Measurements from ENCODE around the gene MRPS6. TPM values are rescaled to one million over a fixed set of nuclear protein-coding genes. Genes with fewer than 3 reads are reported as not detected.

Gene MRPS6
- total RNA-seq, 1 experiment from 2014 or later: 32.8 TPM

DNA sequence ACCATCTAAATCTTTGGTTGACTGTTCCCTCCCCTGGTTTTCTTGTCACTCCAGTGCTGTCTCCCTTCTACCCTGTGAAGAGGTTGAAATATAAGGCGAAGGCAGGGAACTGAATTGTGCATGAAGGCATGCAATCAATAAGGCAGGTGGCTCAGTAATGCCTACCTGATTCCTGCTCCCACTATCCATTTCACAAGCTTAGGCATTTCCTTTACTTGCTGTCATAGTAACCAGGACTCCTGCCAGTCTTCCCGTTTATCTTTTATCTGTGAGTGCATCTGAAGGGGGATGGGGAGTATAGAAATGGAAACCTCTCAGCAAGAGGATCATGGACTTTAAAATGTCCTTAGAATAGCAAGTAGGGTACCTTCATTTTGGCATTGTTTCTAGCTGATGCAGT, 40.5 kb downstream of the MRPS6 start:
- H2AFZ ChIP-seq (ENCODE audit: low read length): no peak overlapping the region
- no peaks in the 10 kb centered on the region for H3F3A ChIP-seq (ENCODE audit: low read length, unreplicated experiment)
- peaks cover 5% of the 10 kb centered on the region; the same call in 1 of the 2 replicates for H3K36me3 ChIP-seq (ENCODE audit: low read depth, low read length)
- CTCF ChIA-PET: no interaction called here
- H3K4me2 ChIP-seq (ENCODE audit: low read length): no peak overlapping the region
- 0 out of 2 replicates have a peak, but pooled peaks cover 4% of the 10 kb centered on the region for H3K79me2 ChIP-seq (ENCODE audit: low read length)
- no TSS peak for BruUV-seq (replicated peaks)
- no peak overlapping the region for H3K27ac ChIP-seq (ENCODE audit: low read length)
- H3K27me3 ChIP-seq (ENCODE audit: low read length): no peaks in the 10 kb centered on the region
- intact Hi-C loops (cut with micrococcal nuclease): no loop called here
- no peaks in the 10 kb centered on the region for H4K20me1 ChIP-seq (ENCODE audit: low read length)
- ATAC-seq (no peak; the same call in none of the 2 replicates), DNase-seq (no peak)
- no peaks in the 10 kb centered on the region for H3K4me1 ChIP-seq (ENCODE audit: insufficient read depth, low read length)
- no peak overlapping the region for H3K4me3 ChIP-seq (ENCODE audit: low read length)
- TF ChIP-seq EZH2phosphoT487 (IDR thresholded peaks at IDR 0.05; ENCODE audit: borderline replicate concordance, low read length) (no peak), EZH2 (IDR thresholded peaks at IDR 0.05; ENCODE audit: low read length, unreplicated experiment) (no peak)
- TF ChIP-seq, protein P1, sequence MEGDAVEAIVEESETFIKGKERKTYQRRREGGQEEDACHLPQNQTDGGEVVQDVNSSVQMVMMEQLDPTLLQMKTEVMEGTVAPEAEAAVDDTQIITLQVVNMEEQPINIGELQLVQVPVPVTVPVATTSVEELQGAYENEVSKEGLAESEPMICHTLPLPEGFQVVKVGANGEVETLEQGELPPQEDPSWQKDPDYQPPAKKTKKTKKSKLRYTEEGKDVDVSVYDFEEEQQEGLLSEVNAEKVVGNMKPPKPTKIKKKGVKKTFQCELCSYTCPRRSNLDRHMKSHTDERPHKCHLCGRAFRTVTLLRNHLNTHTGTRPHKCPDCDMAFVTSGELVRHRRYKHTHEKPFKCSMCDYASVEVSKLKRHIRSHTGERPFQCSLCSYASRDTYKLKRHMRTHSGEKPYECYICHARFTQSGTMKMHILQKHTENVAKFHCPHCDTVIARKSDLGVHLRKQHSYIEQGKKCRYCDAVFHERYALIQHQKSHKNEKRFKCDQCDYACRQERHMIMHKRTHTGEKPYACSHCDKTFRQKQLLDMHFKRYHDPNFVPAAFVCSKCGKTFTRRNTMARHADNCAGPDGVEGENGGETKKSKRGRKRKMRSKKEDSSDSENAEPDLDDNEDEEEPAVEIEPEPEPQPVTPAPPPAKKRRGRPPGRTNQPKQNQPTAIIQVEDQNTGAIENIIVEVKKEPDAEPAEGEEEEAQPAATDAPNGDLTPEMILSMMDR (conservative IDR thresholded peaks at IDR 0.05; ENCODE audit: low read depth, low read length): no peak
- no peaks in the 10 kb centered on the region for H3K9me3 ChIP-seq (ENCODE audit: low read length)
- POLR2A ChIA-PET (ENCODE audit: unreplicated experiment): no interaction called here
- no peaks in the 10 kb centered on the region for H3K9me2 ChIP-seq (replicated peaks; ENCODE audit: low read length)
- no peak overlapping the region for H3K9ac ChIP-seq (ENCODE audit: low read length)

GRCh38 chr21:34115160-34115559, 41.8 kb downstream of the MRPS6 start:
- BruUV-seq (replicated peaks): no TSS peak
- Histone ChIP-seq H4K20me1 (ENCODE audit: low read length) (no peaks in the 10 kb centered on the region), H3K27ac (ENCODE audit: low read length) (no peak overlapping the region), H3K79me2 (ENCODE audit: low read length) (0 out of 2 replicates have a peak, but pooled peaks cover 4% of the 10 kb centered on the region), H3K4me1 (ENCODE audit: insufficient read depth, low read length) (no peaks in the 10 kb centered on the region), H3F3A (ENCODE audit: low read length, unreplicated experiment) (no peaks in the 10 kb centered on the region), H3K4me2 (ENCODE audit: low read length) (no peak overlapping the region), H3K36me3 (ENCODE audit: low read depth, low read length) (peaks cover 5% of the 10 kb centered on the region; the same call in 1 of the 2 replicates), H3K9ac (ENCODE audit: low read length) (no peak overlapping the region), H3K9me2 (replicated peaks; ENCODE audit: low read length) (no peaks in the 10 kb centered on the region), H3K27me3 (ENCODE audit: low read length) (no peaks in the 10 kb centered on the region), H3K4me3 (ENCODE audit: low read length) (no peak overlapping the region), H3K9me3 (ENCODE audit: low read length) (no peaks in the 10 kb centered on the region), H2AFZ (ENCODE audit: low read length) (no peak overlapping the region)
- ATAC-seq (no peak), DNase-seq (no peak)
- POLR2A ChIA-PET (ENCODE audit: unreplicated experiment): no interaction called here
- CTCF ChIA-PET: no interaction called here
- intact Hi-C loops (cut with micrococcal nuclease): no loop called here
- TF ChIP-seq EZH2phosphoT487 (IDR thresholded peaks at IDR 0.05; ENCODE audit: borderline replicate concordance, low read length) (no peak), EZH2 (IDR thresholded peaks at IDR 0.05; ENCODE audit: low read length, unreplicated experiment) (no peak)
- TF ChIP-seq, protein P1 (conservative IDR thresholded peaks at IDR 0.05; ENCODE audit: low read depth, low read length): no peak

- ATAC-seq: no peak
- intact Hi-C loops (cut with micrococcal nuclease): no loop called here
- CTCF ChIA-PET: no interaction called here
Observed at GRCh38 chr21:34116569-34116968, 43.2 kb downstream of the MRPS6 start.

More at GRCh38 chr21:34116569-34116968, 43.2 kb downstream of the MRPS6 start:
- Histone ChIP-seq H3K9ac (ENCODE audit: low read length) (no peak overlapping the region), H3K9me3 (ENCODE audit: low read length) (no peaks in the 10 kb centered on the region), H3F3A (ENCODE audit: low read length, unreplicated experiment) (no peaks in the 10 kb centered on the region), H3K4me2 (ENCODE audit: low read length) (no peak overlapping the region), H3K27ac (ENCODE audit: low read length) (no peak overlapping the region), H2AFZ (ENCODE audit: low read length) (no peak overlapping the region), H3K27me3 (ENCODE audit: low read length) (no peaks in the 10 kb centered on the region), H3K79me2 (ENCODE audit: low read length) (peaks cover 11% of the 10 kb centered on the region; the same call in 1 of the 2 replicates), H3K9me2 (replicated peaks; ENCODE audit: low read length) (no peaks in the 10 kb centered on the region), H3K4me3 (ENCODE audit: low read length) (no peak overlapping the region), H3K4me1 (ENCODE audit: insufficient read depth, low read length) (no peaks in the 10 kb centered on the region), H3K36me3 (ENCODE audit: low read depth, low read length) (peaks cover 2% of the 10 kb centered on the region; the same call in 1 of the 2 replicates), H4K20me1 (ENCODE audit: low read length) (no peaks in the 10 kb centered on the region)
- DNase-seq: no peak
- POLR2A ChIA-PET (ENCODE audit: unreplicated experiment): no interaction called here
- TF ChIP-seq, protein P1 (conservative IDR thresholded peaks at IDR 0.05; ENCODE audit: low read depth, low read length): no peak
- TF ChIP-seq EZH2 (IDR thresholded peaks at IDR 0.05; ENCODE audit: low read length, unreplicated experiment): no peak
- no peak for TF ChIP-seq EZH2phosphoT487 (IDR thresholded peaks at IDR 0.05; ENCODE audit: borderline replicate concordance, low read length)
- no TSS peak for BruUV-seq (replicated peaks)

Measured in PC-3 (cell line).